Effector memory CD4-positive, alpha-beta T cell (primary cell): Measurements from ENCODE around the gene SLC35F3.

Experiments
- DNase-seq, 3 donors: peaks; one replicate each; pipeline ENCODE4 v3.0.0-alpha.2; 2020
- H3K27ac ChIP-seq: 2 replicates; pipeline ENCODE4 v1.7.0; 2013; ENCODE audit warnings: mild to moderate bottlenecking, low read length, moderate library complexity; ENCODE audit not compliant: insufficient read depth, poor library complexity, severe bottlenecking
- H3K27me3 ChIP-seq: replicated peaks from 2 replicates; pipeline ENCODE4 v1.7.0; 2013; ENCODE audit warnings: mild to moderate bottlenecking, low read length; ENCODE audit not compliant: insufficient read depth, control insufficient read depth, poor library complexity, severe bottlenecking
- H3K36me3 ChIP-seq: 2 replicates; pipeline ENCODE4 v1.7.0; 2013; ENCODE audit warnings: mild to moderate bottlenecking, low read length, moderate library complexity; ENCODE audit not compliant: control insufficient read depth, insufficient read depth
- H3K4me1 ChIP-seq: 2 replicates; pipeline ENCODE4 v1.7.0; 2013; ENCODE audit warnings: low read length, mild to moderate bottlenecking; ENCODE audit not compliant: control insufficient read depth, insufficient read depth, poor library complexity, severe bottlenecking
- H3K4me3 ChIP-seq: 2 replicates; pipeline ENCODE4 v1.7.0; 2013; ENCODE audit warnings: low read length, low read depth, mild to moderate bottlenecking; ENCODE audit not compliant: insufficient read depth, poor library complexity, severe bottlenecking
- H3K9me3 ChIP-seq: 2 replicates; pipeline ENCODE4 v1.7.0; 2013; ENCODE audit warnings: mild to moderate bottlenecking, low read length, moderate library complexity; ENCODE audit not compliant: control insufficient read depth

The SLC35F3 gene

GRCh38 chr1:234369784-234370183, 465.3 kb downstream of the SLC35F3 start:
- Histone ChIP-seq H3K9me3 (no peaks in the 10 kb centered on the region), H3K36me3 (no peaks in the 10 kb centered on the region), H3K27ac (no peak overlapping the region), H3K4me1 (peaks cover 12% of the 10 kb centered on the region), H3K4me3 (no peak overlapping the region), H3K27me3 (no peaks in the 10 kb centered on the region)
- DNase-seq = no peak

DNA sequence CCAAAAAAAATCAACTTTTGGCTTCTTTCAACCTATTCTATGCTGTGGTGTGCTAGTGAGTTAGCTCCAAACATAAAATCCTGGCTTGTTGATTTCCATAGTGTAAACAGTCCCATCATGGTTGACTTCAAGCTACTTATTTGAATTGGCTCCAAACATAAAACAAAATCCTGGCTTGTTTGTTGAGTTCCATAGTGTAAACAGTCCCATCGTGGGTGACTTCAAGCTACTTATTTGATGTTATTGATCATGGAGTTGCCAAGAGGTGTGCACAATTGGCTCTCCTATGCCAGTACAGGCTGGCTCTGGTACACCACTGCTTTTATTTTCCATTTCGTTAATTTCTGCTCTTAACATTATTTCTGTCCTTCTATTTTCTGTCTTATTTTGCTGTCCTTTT, 466.9 kb downstream of the SLC35F3 start:
- Histone ChIP-seq H3K4me1 (peaks cover 15% of the 10 kb centered on the region), H3K27ac (no peak overlapping the region), H3K36me3 (peaks cover 5% of the 10 kb centered on the region), H3K4me3 (no peak overlapping the region), H3K27me3 (no peaks in the 10 kb centered on the region), H3K9me3 (no peaks in the 10 kb centered on the region)
- no peak for DNase-seq

DNA sequence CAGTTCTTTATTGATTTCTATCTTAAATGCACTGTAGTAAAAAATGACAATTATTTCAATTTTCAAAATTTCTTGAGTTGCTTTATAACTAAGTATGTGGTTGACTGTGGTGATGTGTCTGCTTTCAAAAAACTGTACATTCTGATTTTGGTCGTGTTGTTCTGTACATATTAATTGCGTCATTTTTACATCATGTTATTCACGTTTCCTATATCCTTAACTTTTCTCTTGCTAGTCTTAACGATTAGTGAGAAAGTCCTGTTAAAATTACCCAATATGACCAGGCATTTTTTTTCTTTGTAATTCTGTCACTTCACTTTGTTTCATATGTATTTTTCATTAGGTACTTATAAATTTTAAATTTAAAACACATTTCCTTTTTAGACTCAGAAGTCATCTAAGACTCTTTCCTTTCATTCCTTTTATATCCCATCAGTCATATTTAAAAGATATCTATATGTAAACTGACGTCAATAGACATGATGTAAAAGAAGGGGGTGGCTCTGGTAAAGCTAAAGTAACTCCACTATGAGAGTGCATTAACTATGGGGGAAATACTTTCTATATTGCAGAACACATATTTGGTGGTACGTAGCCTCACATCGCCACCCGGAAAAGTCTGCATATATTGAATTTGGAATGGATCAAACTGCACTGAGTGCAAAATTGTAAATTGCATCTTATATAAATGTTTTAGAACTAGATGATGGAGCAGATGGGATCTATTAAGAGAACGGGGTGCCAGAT, 467.7 kb downstream of the SLC35F3 start:
- peak overlapping the region; percentile 89 for H3K4me3 ChIP-seq

GRCh38 chr1:234373064-234373958, 468.8 kb downstream of the SLC35F3 start, which contains the start of gene COA6:
TSS of gene COA6 (plus strand) at chr1:234373456. CDS start at chr1:234373467, 11 bp downstream.
- H3K9me3 ChIP-seq = no peaks in the 10 kb centered on the region
- H3K4me1 ChIP-seq = peaks cover 15% of the 10 kb centered on the region
- H3K27ac ChIP-seq = peak within 1 kb of the TSS; percentile 93
- peaks cover 19% of the 10 kb centered on the region for H3K36me3 ChIP-seq
- H3K27me3 ChIP-seq = no peaks in the 10 kb centered on the region
- DNase-seq = peak; percentile 74 to 83 (median 81)
- H3K4me3 ChIP-seq = peak within 1 kb of the TSS; percentile 89

More for the DNA sequence above, 467.7 kb downstream of the SLC35F3 start:
- Histone ChIP-seq H3K9me3 (no peaks in the 10 kb centered on the region), H3K4me1 (peaks cover 15% of the 10 kb centered on the region), H3K27me3 (no peaks in the 10 kb centered on the region), H3K27ac (no peak overlapping the region), H3K36me3 (peaks cover 8% of the 10 kb centered on the region)
- no peak for DNase-seq

DNA sequence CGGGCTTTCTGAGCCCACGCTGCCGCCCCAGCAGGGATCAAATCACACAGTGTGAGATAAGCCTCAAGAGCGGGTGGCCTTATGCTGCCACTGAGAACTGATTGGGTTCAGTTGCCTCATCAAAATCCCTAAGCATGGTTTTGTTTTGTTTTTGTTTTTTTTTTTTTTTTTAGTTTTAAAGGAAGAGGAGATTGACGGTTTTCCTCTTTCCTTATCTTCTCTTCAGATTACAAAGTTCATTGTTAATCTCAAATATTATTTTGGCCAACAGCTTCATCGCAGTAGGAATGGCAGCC, 469.4 kb downstream of the SLC35F3 start:
- H3K9me3 ChIP-seq = no peaks in the 10 kb centered on the region
- peak overlapping the region; percentile 93 for H3K27ac ChIP-seq
- H3K4me1 ChIP-seq = peaks cover 15% of the 10 kb centered on the region
- no peaks in the 10 kb centered on the region for H3K27me3 ChIP-seq
- peak overlapping the region; percentile 89 for H3K4me3 ChIP-seq
- peaks cover 21% of the 10 kb centered on the region for H3K36me3 ChIP-seq
- DNase-seq = no peak
